HG02852 (cell line): Measurements from ENCODE around the gene TIGD4.

Experiments
- ATAC-seq: cut with Tn5 transposase; IDR thresholded peaks from one replicate; pipeline ENCODE4 v1.9.1; 2021; ENCODE audit warnings: mild to moderate bottlenecking, moderate library complexity; ENCODE audit not compliant: unreplicated experiment

The TIGD4 gene

GRCh38 chr4:152727784-152728183 is 51.7 kb downstream of the TIGD4 start:
- ATAC-seq = no peak

- ATAC-seq = no peak
These were observed 55.0 kb downstream of the TIGD4 start for GRCh38 chr4:152724494-152724893.

GRCh38 chr4:152723236-152723635 is 56.3 kb downstream of the TIGD4 start:
- no peak for ATAC-seq

GRCh38 chr4:152719801-152720556 is 59.6 kb downstream of the TIGD4 start:
- ATAC-seq = no peak
